ENCODE results near the gene ARHGEF39.
"Not testable (repeated sequence)": the region's sequence is repeated elsewhere in the genome, so short reads cannot be mapped to it uniquely, and the experiment has no call there.

The ARHGEF39 gene

DNA sequence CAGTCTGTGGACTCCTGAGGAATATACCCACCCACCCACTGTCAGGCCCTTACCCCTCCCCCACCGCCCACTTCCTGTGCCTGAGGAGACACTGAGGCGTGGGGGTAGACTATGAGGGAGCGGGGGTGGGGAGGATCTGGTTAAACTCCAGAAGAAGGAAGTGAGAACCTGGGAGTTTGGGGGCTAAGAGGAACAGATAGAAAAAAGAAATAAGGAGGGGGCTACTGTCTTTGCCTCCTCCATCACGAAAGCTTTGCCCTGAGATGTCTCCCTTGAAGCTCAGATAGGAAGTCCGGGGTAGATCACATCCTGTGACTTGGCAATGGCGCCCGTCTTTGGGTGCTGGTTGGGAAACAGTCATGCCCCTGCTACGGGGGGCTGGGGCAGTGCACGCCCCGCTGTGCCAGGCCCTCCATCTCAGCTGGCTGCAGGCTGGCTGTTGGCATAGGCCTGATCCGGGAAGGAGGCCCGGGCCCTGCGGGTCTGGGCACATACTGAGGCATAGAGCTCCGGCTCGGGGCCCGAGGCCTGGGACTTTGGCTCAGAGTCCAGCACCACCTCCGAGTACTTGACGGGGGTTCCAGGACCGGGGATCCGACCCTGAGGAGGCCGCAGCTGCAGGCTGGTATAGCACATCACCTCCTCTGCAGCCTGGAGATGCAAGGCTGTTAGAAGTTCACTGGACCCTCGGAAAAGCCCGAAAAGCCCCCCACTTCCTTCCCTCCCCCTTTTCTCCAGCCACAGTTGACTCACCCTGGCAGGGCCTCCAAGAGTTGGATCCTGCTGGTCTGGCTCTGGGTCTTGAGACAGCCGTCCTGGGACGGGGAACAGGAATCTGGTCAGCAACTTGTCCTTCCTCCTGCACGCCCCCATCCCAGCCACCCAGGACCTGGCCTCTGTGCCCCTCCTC is 15.3 kb downstream of the ARHGEF39 start:
- DNase-seq: peak in 1 of 2 donors; percentile 58

DNA sequence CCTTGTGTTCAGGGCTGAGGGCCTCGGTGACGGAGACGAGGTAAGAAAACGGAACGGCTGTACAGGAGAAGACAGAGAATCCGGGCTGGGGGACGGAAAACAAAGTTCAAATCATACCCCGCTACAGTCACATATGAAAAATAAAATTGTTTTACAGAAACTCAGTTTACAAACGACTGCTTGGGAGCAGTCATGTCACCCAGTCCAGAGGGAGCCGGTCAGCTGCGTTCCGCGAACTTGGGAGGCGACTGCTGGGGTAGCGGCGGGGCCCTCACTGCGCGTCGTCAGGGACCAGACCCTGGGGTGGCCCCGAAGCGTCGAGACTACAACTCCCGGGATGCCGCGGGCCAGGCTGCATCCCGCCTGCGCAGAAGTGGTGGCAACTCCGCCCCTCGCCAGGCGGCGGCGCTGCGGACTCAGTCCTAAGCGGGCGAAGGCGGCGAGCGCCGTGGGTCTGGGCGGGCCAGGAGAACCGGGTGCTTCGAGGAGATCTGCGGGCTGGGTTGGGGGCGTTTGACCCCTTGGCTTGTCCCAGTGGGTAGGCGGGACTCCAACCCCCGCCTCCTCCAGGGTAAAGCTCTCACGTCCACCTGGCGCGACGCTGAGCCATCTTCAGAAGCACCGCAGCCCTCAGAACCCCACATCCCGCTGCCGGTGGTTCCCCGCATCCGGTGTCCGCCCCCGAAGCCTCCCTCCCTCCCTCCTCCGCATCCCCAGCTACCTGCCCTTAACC is 18.3 kb downstream of the ARHGEF39 start:
- DNase-seq: peak; percentile 83 to 95

DNA sequence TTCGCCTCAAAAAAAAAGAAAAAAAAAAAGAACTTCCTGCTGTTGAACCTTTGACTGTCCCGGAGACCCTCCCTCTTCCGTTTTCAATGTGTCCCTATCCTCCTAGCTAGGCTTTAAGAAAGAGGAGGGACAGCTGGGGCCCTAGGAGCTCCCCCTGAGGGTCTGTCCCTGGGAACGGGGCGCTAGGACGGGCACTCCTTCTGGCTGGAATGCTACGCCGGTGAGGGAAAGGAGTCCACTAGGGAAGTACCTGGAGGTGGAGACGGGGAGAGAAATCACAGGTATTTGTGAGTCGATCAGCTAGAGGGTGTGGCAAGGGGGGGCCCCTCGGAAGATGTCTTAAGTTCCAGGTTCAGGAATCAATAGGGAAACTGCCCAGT is 18.9 kb downstream of the ARHGEF39 start:
- DNase-seq: no peak

GRCh38 chr9:35645736-35646135 is 19.3 kb downstream of the ARHGEF39 start:
- not testable (repeated sequence) for DNase-seq

DNA sequence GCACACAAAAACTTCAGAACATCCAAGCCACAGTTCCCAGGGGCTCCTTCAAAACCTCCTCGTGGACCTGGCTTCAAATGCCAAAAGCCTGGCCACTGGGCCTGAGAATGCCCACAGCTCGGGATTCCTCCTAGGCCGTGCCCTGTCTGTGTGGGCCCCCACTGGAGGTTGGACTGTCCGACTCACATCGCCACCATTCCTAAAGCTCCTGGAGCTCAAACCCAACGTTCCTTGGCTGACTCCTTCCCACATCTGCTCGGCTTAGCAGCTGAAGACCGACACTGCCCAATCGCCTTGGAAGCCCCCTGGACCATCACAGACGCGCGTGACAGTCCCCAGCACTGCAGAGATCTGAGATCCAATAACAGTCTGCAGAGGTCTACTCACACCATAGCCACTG is 21.9 kb downstream of the ARHGEF39 start:
- DNase-seq: no peak

DNA sequence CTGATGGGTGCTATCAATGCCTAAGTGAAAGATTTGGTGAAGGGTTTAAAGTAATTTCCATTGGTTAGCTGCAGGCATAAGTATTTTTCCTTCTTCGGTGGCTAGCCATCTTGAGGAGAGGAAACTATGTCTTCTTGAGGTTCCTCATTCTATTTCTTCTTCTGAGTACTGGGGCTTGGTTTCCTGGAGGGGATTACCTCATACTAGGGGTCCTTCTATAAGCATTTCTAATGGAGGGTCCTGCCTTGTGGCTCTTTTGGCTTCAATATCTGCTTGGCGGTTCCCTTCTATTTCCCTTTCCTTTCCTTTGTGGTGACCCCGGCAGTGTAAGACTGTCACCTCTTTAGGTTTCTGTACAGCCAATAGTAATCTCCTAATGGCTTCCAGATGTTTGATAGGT is 23.5 kb downstream of the ARHGEF39 start:
- not testable (repeated sequence) for DNase-seq

DNA sequence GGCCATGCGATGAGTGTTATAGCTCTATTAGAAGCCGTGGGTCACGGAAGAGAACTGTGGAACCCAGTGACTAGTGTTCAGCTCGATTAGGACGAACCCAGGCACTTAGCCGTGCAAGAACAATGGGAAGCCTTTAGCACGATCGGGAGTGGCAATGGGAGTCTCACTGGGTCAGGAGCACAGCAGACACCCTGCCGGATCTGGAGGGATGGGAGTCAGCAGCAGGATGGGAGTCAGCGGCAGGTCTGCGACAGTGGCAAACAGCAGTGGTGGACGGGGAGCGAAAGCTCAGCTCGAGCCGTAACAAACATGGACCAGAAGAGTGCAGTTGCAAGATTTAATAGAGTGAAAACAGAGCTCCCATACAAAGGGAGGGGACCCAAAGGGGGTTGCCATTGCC is 24.6 kb downstream of the ARHGEF39 start:
- not testable (repeated sequence) for DNase-seq

DNA sequence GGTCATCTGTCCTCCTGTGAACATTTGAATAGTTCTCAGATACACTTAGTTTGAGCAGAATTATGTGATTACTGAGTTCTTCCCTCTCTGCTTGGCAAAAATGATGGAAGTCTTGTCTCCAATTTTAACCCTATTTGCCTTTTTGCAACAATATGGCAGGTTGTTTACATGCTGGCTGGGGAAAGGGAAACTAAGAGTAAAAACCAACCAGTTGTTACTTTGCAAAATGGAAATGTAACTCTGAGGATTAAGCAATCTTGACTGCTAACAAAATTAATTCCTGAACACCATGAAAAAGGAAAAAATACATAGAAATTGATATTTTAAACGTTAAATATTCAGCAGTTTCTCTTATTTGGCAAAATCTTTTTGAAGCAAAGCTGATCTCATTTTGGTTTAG is 25.4 kb downstream of the ARHGEF39 start:
- no peak for DNase-seq

- DNase-seq: not testable (repeated sequence)
Measured at GRCh38 chr9:35639225-35639624, 25.8 kb downstream of the ARHGEF39 start.

- DNase-seq: not testable (repeated sequence)
Measured at GRCh38 chr9:35638751-35639150, 26.2 kb downstream of the ARHGEF39 start.

DNA sequence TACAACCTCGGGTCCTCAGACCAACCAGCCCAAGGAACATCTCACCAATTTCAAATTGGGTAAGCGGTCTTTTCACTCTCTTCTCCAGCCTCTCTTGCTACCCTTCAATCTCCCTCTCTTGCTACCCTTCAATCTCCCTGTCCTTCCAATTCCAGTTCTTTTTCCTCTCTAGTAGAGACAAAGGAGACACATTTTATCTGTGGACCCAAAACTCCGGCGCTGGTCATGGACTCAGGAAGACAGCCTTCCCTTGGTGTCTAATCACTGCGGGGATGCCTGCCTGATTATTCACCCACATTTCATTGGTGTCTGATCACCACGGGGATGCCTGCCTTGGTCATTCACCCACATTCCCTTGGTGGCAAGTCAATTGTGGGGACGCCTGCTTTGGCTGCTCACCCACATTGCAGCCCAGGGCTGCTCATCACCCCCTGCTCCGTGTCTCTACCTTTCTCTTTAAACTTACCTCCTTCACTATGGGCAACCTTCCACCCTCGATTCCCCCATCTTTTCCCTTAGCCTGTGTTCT is 27.5 kb downstream of the ARHGEF39 start:
- DNase-seq: not testable (repeated sequence)

GRCh38 chr9:35636877-35637246 is 28.1 kb downstream of the ARHGEF39 start:
- DNase-seq: not testable (repeated sequence)

DNA sequence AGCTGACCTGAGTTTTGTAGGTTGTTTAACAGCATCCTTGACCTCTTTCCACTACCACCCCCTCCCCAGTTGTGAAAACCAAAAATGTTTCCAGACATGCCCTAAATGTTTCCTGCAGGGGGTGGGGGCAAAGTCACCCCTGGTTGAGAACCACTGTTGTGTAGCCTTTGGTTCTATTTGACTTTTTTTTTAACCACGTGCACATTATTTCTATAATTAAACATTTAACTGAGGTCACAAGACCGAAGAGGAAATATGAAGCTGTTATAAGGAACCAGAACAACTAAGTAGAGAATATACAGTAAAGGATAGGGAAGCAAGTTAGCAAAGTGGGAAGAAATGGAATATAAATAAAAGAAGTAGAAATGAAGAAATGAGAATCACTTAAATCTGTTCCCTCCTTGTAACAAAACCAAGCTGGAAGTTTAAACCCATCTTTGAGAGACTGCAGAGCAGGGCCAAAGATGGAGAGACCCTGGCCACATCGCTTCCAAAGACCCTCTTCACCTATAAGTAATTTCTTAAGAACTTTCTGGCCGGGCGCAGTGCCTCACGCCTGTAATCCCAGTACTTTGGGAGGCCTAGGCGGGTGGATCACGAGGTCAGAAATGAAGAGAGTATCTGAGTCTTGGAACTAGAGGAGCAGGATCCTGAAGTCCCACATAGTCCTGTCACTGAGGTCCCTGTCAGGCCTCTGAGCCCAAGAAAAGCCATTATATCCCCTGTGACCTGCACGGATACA is 28.7 kb downstream of the ARHGEF39 start:
- DNase-seq: peak in 1 of 2 donors; percentile 62

GRCh38 chr9:35635730-35636129 is 29.3 kb downstream of the ARHGEF39 start:
- no peak for DNase-seq

- no peak for DNase-seq
Measured at GRCh38 chr9:35629597-35629996, 35.4 kb downstream of the ARHGEF39 start.

GRCh38 chr9:35628389-35628991 is 36.5 kb downstream of the ARHGEF39 start:
- DNase-seq: no peak

DNA sequence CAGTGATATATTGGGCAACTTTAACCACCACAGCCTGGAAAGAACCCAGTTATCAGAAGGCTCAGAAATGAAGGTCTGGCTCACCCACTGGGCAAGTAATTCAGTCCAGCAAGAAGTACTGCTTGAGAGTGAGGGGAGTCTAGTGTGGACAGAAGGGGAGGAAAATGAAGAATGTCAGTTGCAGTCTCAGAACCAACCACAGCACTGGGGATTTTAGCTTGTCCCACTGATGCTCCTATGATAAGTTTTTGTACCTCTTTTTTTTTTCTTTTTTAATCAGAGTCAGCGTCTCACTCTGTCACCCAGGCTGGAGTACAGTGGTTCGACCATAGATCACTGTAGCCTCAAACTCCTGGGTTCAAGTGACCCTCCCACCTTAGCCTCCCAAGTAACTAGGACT is 37.4 kb downstream of the ARHGEF39 start:
- no peak for DNase-seq

- DNase-seq: no peak
Measured at GRCh38 chr9:35619800-35620158, 45.2 kb downstream of the ARHGEF39 start.

- peak in 1 of 2 donors; percentile 40 for DNase-seq
Measured at GRCh38 chr9:35618854-35619799, 45.9 kb downstream of the ARHGEF39 start.

DNA sequence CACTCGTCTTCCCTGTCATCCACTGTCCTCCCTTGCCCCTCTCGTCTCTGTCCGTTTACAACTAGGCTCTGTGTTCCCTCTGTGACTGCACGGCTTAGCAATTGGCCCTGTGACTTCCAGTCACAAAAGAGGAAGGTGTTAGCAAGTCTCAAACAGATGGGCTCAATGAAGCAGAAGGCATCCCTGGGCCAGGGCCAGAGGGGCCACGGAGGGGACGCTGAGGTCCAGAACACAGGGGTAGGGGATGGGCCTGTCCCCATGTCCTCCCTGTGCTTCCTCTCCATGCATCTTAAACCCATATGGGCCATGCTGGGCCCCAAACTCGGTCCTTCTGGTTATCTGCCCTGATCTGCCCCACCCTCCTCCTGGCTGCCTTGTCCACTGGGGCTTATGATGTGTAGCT is 46.7 kb downstream of the ARHGEF39 start, which contains the start of gene CD72:
CD72 (minus strand) TSS at position 89 of the 403 bp plus-strand sequence. CDS start 110 bp downstream, outside the sequence.
- peak; percentile 44 to 47 for DNase-seq

- no peak for DNase-seq
Measured at GRCh38 chr9:35617548-35617947, 47.4 kb downstream of the ARHGEF39 start.

Data from inflammatory macrophage treated with lipopolysaccharide for 1 hour (primary cell).